NCI-H2081 (cell line): ENCODE measurements around the gene GPR39.

Source experiments
- DNase-seq, 2 experiments: peaks; one replicate each; lab custom pipeline; 2025; lab: John Stamatoyannopoulos, UW

The GPR39 gene

DNA sequence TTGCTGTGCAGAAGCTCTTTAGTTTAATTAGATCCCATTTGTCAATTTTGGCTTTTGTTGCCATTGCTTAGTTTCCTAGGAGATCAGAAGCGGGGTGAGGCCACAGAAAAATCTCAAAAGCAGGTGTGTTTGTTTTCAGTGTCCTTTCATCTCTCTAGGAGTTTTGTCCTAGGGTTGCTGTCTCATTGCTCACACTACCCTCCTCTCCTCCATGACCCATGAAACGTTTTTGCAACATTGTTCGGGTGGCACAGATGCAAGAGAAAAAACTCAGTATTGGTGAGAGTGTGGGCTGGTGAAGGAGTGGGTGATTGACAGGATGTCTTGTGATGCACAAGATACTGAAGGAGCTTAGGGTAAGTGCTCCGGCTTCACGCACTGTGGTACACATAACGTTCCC, 149.8 kb downstream of the GPR39 start:
- no peak for DNase-seq

DNA sequence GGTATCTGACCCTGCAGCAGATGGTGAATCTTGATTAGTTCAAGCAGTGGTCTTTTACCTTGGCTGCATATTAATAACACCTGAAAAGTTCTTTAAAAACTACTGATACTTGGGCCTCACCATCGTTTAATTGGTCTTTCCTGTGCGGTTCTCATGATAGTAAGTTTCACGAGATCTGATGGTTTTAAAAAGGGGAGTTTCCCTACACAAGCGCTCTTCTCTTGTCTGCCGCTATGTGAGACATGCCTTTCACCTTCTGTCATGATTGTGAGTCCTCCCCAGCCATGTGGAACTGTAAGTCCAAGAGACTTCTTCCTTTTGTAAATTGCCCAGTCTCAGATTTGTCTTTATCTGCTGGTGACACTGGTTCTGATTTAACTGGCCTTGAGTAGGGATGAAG, 151.1 kb downstream of the GPR39 start:
- no peak for DNase-seq

DNA sequence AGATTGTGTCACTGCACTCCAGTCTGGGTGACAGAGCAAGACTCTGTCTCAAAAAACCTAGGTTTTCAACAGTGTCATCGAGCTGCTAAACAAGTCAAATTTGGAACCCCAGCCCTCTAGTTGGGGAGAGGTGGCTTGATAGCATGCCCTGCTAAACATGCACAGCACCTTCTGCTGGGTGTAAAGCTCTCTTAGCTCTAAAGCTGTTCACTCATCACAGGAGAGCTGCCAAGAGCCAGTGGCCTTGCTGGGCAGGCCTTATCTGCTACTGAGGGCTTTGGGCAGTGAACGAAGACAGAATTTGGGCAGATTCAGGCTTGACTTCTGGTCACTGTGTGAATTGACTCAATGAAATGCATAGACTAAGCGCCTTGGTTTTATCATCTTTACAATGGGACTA, 152.1 kb downstream of the GPR39 start:
- no peak for DNase-seq

DNA sequence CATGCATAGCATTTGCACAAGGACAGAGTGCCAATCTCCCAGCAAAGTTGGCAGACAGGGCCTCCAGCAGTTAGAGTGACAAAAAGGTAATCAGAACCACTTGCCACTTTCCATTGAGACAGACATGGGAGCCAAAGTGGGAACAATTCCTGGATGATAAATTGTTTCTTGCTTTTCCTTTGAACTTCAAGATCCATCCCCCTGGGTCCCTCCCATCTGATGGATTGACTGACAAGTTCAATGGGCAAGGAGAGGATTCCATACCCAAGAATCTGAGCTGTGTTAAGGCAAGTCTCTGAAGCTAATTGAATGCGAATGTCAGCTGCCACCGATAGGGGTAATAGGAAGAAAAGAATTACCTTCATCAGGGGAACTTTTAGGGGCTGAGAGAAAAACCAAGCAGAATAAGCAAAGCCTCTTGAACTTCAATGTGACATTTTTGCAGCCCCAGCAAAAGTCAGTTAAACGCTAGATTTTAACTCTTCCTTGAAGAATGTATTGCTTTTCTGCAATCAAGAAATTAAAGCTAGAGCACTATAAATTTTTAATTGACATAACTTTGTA, 156.9 kb downstream of the GPR39 start:
- no peak for DNase-seq

DNA sequence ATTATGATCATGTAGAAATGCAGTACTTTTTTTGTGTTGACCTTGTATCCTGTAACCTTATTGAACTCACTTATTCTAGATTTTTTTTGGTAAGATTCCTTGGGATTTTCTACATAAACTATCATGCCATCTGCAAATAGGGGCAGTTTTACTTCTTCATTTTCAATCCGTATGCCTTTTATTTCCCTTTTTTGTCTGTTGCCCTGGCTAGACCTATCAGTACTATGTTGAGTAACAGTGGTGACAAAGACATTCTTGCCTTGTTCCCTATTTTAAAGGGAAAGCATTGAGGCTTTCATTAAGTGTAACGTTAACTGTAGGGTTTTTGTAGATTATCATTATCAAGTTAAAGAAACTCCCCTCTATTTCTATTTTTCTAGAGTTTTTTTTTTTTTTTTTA, 161.1 kb downstream of the GPR39 start:
- no peak for DNase-seq

DNA sequence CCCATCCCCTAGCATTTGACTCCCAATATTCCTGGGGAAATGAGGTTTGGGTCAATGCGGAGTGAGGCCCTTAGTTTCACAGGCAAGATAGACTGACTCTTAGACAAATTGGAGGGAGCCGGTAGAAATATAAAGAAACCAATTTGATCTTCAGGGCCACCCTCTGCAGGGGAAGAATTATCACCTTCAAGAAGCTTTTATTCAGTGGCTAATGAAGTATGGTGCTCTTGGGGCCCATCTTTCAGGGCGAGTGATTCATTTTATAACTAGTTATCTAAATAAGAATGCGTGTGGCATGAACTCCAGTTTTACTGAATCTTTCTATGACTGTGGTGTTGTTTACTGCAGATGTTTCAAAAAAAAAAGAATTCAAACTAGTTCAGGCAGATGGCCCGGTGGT, 165.0 kb downstream of the GPR39 start:
- no peak for DNase-seq

DNA sequence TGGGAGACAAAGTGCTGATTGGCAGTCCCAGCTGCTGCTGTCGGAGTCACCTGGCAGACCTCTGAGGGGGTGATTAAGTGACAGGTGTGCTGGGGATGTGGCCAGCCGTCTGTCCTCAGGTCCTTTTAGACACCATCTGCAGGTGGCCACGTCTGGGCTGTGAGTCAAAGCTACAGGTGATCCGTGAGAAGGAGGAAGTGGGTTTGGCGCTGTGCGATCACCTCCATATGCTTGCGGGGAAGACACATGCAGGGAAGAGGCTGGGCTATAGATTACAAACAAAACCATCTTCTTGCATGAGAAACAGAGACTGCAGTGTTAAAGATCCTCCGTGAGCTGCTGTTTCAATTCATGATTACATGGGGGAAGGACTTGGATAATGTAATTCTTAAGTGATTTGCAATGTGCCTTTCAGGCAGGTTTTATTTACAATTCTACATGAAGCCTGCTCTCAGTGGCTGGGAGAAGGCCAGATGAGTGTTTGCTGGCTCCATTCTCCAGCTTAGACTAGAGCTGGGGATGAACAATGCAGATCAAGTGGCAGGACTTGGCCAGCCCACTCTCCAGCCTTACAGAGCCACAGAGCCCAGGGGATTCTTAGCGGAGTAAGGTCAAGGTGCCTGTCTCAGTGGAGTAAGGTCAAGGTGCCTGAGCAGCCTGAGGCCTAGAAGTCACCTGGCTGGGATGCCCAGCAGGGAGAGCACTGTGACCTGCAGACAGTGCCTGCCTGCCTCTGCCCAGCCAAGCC, 165.6 kb downstream of the GPR39 start:
- peak; percentile 58 to 90 for DNase-seq

DNA sequence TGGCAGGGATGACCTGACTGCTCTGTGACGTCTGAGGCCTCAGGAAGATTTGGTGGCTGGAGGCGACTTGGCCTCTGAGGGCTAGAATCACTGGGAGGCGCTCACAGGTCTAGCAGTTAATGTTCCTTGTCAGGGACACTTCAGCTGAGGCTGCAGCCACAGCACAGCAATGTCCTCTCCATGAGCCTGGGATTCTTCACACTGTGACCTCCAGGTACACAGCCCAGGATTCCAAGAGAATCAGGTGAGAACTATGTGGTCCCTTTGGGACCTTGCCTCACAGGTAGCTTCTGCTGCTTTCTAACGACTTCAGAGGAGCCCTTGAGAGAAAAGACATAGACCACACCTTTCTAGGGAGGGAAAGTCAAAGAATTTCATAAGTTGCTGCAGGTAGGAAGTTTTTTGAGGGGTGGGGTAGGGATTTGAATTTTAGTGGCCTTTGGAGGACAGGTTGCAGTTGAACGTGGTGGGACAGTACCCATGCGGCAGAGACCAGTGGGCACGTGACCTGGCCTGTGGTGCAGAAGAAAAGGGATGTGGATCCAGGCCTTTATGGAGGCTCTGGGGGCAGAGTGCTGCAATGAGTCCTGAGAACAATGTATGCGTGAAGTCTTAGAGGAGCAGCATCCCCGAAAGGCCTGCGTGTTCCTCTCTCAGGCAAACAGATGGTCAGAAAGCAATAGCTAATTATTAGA, 167.2 kb downstream of the GPR39 start:
- DNase-seq = no peak

DNA sequence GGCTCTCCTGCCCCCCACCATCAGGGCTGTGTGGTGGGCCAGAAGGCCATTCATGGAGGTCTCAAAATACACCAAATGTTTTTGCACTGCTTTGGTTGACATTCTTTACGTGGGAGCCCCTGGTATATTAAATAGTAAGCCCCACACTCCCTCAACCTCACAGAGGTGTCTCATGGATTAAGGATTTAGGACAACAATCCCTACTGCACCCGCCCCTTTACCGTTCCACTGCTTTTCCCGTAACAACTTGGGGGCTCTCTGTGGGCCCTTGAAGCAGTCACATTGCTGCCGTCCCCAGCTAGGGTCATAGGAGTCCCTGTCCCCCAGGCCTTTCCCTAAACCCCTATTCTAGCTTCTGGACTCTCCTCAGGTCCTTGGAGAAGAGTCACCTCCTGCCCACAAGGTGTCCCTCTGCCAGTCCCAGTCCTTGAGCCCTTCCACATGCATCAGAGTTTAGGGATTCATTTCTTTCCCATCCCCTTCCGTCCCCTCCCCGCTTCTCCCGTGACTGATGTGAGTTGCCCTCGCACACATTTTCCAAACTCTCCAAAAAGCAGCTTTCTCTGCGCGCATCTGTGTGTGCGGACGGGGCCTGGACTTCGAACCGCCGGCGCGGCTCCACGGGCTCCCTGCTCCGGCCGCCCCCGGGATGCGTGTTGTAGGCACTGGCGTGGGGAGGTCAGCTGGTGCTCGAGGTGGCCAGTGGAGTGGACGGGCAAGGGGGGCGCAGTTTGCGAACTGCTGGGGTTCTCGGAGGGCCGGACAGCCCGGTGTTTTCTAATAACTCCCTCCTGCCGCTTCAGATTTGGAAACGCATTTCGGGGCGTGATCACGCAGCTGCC, 168.6 kb downstream of the GPR39 start:
- no peak for DNase-seq

DNA sequence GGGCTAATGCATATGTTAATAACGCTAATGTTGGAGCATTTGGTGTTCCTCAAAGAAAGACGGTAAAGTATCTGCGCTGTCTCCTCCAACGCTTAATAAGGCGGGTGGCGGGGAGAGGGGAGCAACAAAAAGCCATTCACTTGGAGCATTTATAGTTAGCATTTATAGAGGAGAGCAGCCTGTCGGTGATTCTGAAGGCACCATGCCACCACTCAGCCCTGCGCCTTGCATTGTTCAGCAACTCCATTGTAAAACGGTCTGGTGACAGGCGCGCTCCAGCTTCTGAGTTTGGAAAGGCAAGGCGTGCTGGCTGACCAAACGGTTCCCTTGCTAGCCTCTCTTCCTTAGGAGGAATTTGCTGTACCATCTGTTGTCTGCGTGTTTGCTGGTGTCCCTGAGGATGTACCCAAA, 169.5 kb downstream of the GPR39 start:
- no peak for DNase-seq

DNA sequence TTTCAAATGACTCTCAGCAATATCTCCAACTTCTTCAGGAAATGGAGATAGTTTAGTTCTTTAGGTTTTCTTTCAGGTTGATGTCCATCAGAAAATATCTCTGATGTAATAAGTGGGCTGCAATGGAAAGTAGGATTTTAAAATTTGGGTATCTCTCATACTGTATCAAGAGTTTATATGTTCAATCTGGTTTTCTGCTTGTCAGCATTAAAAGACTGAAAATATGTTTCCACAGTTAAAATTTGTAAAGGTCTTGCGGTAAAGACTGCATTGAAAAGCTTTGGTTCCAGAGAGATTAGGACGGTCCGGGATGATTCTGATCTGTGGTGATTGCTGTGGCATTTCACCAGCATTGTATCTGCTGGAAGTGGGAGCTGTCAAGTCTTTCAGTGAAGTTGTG, 170.2 kb downstream of the GPR39 start:
- DNase-seq = no peak

DNA sequence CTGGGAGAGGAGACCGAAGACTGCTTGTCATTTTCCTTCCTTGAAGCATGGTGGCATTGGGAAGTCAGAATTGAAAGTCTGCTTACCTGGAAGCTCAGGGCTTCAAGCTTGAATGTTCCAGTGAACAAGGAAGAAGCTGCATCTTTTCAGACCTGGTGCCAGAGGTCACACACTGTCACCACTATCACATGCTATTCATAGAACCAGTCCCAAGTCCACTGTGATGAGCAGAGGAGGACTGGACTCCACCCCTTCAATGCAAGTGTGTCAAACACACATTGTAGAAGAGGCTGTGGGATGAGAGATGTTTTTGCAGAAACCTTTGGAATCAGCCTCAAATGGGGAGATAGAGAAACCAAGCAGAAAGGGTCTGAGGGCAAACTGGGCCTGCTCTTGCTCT, 172.0 kb downstream of the GPR39 start:
- no peak for DNase-seq

DNA sequence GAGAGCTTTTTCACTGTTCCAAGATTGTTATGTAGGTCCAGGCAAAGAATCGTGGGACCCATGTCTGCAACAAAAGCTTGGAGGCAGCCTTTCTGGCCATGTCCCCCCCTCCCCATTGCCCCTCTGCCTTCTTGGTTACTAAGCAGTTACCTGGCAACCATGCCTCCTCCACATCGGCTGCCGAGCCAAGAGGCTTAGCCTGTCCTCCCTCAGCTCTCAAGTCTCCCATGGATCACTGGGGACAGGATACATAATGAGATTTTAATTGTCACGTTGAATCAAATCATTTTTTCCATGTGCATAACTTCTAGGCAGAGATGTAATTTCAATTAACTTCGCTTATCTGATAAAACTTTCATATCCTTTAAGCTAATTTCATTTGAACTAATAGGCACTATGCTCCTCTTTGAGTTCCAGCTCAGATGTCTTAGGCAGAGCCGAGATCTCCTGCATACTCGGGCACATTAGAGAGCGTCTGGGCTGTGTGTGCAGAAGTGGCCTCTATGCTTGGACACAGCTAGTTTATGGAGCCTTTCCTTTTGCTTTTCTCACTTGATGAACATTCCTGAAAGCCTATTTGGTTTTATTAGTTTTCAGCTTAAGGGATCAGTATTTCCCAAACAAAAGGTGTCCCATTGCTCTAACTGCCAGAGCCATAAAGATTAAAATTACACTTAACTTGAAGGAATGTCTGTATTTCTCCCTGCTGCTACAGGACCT, 172.7 kb downstream of the GPR39 start:
- DNase-seq = no peak

DNA sequence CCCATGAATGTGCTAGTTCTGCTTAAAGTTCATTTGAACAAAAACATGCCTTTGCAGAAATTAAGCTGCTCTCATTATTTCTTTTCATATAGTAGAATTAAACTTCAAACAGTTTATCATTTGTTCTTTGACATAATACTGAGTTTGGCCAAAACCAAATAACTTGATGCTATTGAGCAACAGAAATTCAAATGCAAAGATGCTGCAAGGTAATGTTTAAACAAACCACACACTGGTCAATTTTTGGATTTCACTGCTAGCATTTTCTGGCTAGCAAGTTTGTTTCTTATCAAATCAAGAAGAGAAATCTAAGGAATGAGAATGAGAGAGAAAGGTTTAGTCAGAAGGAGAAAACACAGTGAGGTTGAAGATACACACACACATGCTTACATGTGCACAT, 173.4 kb downstream of the GPR39 start:
- DNase-seq = no peak

DNA sequence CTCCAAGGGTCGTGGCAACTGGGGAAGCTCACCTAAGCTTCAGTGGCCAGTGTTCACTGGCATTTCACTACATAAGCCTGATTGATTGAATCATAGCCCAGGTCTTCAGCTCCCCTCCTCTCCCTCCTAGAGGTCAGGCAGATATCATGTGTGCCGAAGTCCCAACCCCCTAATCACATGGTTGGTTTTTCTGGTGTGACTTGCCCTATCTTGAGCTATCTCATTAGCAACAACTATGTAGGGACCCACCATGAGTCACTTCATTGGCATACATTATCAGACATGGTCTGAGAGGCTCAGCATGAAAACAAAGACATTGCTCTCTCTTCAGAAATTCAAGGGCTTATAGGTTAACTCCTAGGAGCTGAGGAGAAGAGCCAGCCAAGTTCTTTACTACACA, 176.6 kb downstream of the GPR39 start:
- no peak for DNase-seq

DNA sequence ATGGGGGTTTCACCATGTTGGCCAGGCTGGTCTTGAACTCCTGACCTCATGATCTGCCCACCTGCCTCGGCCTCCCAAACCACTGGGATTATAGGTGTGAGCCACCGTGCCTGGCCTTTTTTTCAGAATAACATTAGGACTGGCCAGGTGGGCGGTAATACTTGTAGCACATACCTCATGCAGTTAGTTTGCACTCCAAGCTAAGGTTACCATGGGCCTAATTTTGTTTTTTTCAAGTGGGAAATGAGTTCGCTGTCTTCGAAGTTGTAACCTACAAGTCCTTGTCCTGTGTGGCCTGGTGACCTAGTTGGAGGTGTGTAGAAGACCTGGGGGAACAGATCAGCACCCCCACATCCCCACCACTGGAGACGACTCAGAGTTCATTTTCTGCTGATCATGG, 178.6 kb downstream of the GPR39 start:
- no peak for DNase-seq

DNA sequence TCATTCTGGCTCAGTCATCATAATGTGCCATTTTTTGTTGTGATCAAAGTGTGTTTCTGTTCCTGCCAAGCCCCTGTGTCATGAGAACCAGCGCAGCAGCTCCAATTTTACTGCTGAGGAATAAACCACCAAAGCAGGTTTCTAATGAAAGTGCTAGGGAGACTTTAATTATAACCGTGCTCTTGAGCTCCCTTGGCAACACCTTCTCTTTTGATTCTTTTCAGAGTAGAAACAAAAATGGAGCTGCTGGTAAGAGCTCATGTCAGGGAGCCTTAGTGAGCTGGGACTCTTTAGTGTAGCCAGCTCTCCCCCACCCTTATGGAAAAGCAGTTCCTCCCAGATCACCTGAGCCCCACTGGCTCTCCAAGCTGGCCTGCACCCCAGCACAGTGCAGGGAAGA, 179.1 kb downstream of the GPR39 start:
- DNase-seq = no peak

DNA sequence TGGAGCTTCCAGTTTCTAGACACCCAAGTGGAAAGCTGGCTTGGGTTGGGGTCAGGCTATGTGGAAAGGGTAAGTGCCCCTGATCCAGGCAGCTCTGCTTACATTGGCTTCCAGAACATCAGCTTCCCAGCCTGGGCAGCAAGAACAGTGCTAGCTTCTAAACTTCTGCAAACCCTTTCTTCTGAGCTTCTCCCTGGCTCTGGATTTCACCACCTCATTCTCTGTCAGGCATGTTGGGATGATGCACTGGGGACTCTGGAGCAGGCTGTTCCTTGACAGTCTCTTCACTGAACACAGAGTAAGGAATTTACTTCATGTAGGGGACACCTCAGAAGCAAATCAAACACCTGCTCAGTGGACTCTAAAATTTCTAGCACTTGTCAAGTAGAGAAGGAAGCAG, 180.6 kb downstream of the GPR39 start:
- DNase-seq = no peak

DNA sequence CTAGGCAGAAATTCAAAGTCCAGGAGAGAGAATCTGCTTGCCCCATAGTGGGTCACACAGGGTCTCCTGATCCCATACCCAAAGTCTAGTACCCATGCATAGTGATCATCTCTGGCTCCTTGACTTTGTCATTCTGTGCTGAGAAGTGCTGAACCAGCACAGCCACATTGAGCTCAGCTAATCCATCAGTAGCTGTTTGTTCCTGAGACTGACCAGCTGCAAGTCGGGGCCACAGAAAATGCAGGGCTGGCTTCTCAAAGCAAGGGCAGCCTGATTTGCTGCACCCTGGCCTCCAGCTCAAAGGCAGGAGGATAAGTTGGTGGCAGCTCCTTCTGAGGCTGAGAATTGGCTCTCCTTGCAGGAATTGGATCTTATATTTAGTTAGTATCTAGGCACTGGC, 181.2 kb downstream of the GPR39 start:
- DNase-seq = no peak

DNA sequence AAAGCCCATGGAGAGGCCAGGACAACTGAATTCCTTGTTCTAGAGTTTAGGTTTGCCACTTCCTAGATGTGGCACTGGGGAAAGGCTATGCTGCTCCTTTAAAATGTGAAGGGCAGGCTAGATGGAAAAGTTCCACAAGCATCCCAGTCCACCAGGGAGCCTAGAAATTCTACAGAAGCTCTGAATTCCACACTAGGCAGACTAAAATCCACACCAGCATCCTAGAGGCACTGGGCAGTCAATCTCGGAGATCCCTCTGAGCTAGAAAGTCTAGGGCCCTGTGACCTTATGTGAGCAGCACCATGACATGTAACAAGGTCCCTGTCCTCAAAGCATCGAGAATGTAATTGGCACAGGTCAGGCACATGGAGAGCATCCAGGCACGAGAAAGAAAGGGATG, 181.9 kb downstream of the GPR39 start:
- DNase-seq = no peak

DNA sequence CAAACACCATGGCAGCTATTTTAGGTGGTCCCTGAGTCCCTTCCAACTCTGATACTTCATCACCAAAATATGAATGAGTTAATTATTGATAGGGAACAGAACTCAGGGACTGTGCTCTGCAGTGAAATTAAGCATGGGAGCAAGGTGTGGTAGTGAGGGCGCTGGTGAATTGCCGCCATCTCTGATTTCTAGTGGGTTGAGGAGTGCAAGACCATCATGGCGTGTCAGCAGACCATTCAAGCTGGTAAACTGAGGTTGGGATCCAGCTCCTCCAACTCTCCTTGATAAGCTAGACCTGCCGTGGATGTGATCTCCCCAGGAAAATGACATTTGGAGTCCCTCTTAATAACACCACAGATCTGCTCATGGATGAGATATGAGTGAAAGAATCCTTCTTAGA, 183.0 kb downstream of the GPR39 start:
- DNase-seq = no peak

DNA sequence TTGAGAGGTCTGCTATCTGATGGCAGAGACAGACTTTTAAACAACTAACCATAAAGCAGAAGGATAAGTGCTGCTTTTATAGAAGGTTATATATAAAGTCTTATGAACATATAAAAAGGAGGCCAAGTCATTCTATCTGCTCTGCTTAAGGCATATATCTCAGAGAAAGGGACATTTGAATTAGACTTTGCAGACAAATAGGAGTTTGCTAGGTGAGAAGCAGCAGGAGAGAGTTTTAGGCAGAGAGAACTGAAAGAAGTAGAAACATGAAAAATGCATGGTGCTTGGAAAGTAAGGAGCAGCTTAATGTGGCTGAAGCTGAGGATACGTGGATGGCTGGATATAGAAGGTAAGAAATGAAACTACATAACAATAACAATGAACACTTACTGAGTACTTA, 188.0 kb downstream of the GPR39 start:
- no peak for DNase-seq
